HepG2 (cell line): Measurements from ENCODE around the gene GCLM. TPM values are rescaled to one million over a fixed set of nuclear protein-coding genes. Genes with fewer than 3 reads are reported as not detected.

ENCODE experiments used
- HMGXB3 ChIP-seq: sonication (generic); formaldehyde crosslinking; IDR thresholded peaks from 2 replicates; pipeline ENCODE4 v1.4.0; 2020; ENCODE audit warnings: missing genetic modification reagents, borderline replicate concordance
- MIXL1 ChIP-seq: IDR thresholded peaks from 2 replicates; pipeline ENCODE4 v1.6.1; 2016
- SP4 ChIP-seq: sonication (generic); formaldehyde crosslinking; IDR thresholded peaks from 2 replicates; pipeline ENCODE4 v1.8.1; 2023; ENCODE audit warnings: mild to moderate bottlenecking, missing genetic modification reagents
- SRSF1 ChIP-seq: fragments of 200-400 bp; formaldehyde crosslinking; optimal IDR thresholded peaks from 2 replicates; pipeline ENCODE3; 2017; ENCODE audit warnings: mild to moderate bottlenecking, low read depth, low read length, moderate library complexity
- TRAFD1 ChIP-seq: sonication (generic); formaldehyde crosslinking; IDR thresholded peaks from 2 replicates; pipeline ENCODE4 v1.5.1; 2020; ENCODE audit warnings: missing genetic modification reagents, mild to moderate bottlenecking, borderline replicate concordance
- ZBTB10 ChIP-seq: sonication (generic); formaldehyde crosslinking; IDR thresholded peaks from 2 replicates; pipeline ENCODE4 v1.4.0; 2020; ENCODE audit warnings: missing genetic modification reagents, borderline replicate concordance
- ZBTB20 ChIP-seq: sonication (generic); formaldehyde crosslinking; IDR thresholded peaks from 2 replicates; pipeline ENCODE4 v1.8.1; 2023; ENCODE audit warnings: missing genetic modification reagents, low read depth, mild to moderate bottlenecking, borderline replicate concordance
- ZFP37 ChIP-seq: sonication (generic); formaldehyde crosslinking; IDR thresholded peaks from 2 replicates; pipeline ENCODE4 v1.4.0; 2020; ENCODE audit warnings: missing genetic modification reagents, borderline replicate concordance
- polyA plus RNA-seq, 8 experiments: library from polyadenylated mRNA; depleted of rRNA in 3 of 8; stranded (reverse) in 7 of 8; unstranded in 1 of 8; fragments of >200 nt; fragmentation: Illumina TruSeq in 4 of 8; extraction: Trizol in 4 of 8; gene quantifications; 2 replicates each; pipeline versions ENCODE4 v1.2.1 to v1.2.3, GENCODE V29; 2011 to 2016; ENCODE audit warnings: low read depth in 4 of 8, missing spikeins in 1 of 8, mixed read lengths in 1 of 8; ENCODE audit not compliant: insufficient read depth in 1 of 8
- total RNA-seq, 5 experiments: library from RNA; depleted of rRNA; stranded (reverse); fragments of >200 nt; fragmentation: Illumina TruSeq; extraction: Trizol; gene quantifications; 2 replicates each; pipeline ENCODE4 v1.2.3, GENCODE V29; 2016; ENCODE audit warnings: low read depth in 1 of 5

The GCLM gene
- total and polyA plus RNA-seq, 2 of the 13 experiments (the other 11 are each of a cell fraction or from before 2014, with no cell fraction given) = 8.7 to 29.9 TPM

- TF ChIP-seq ZBTB10 = peak; percentile 7; the same call in 1 of the 2 replicates
- no peak for TF ChIP-seq TRAFD1 (CRISPR knock-in tag)
- TF ChIP-seq HMGXB3 (CRISPR knock-in tag) = 0 out of 2 replicates have a peak, but pooled peaks have one; percentile 36
- no peak for TF ChIP-seq MIXL1 (CRISPR knock-in tag)
- TF ChIP-seq SRSF1 = peak; percentile 73
- TF ChIP-seq SP4 (CRISPR knock-in tag) = 0 out of 2 replicates have a peak, but pooled peaks have one; percentile 8
- TF ChIP-seq ZBTB20 = peak; percentile 37; the same call in 1 of the 2 replicates
- TF ChIP-seq ZFP37 (CRISPR knock-in tag) = no peak
Observed at GRCh38 chr1:93846206-93846991, 62.8 kb downstream of the GCLM start (continued).
